H9 (cell line): Measurements from ENCODE around the gene IL20. TPM values are rescaled to one million over a fixed set of nuclear protein-coding genes. Genes with fewer than 3 reads are reported as not detected.

Experiments
- DNase-seq: peaks from one replicate; pipeline ENCODE4 v3.0.0-alpha.2; 2017
- H2AFZ ChIP-seq: one replicate; pipeline ENCODE4 v1.6.1; 2013; ENCODE audit warnings: mild to moderate bottlenecking, low read length, control low read depth, moderate library complexity
- H2AK5ac ChIP-seq: 2 replicates; pipeline ENCODE4 v1.6.1; 2013; ENCODE audit warnings: low read length, control low read depth, mixed read lengths; ENCODE audit not compliant: insufficient read length
- H2BK120ac ChIP-seq: one replicate; pipeline ENCODE4 v1.6.1; 2013; ENCODE audit warnings: low read depth, mild to moderate bottlenecking, low read length, control low read depth, inconsistent platforms; ENCODE audit not compliant: poor library complexity, severe bottlenecking
- H2BK12ac ChIP-seq: 2 replicates; pipeline ENCODE4 v1.6.1; 2013; ENCODE audit warnings: low read length, control low read depth, mixed read lengths, low read depth; ENCODE audit not compliant: insufficient read length
- H2BK15ac ChIP-seq: 2 replicates; pipeline ENCODE4 v1.6.1; 2013; ENCODE audit warnings: low read depth, low read length, control low read depth
- H2BK20ac ChIP-seq: one replicate; pipeline ENCODE4 v1.6.1; 2013; ENCODE audit warnings: low read depth, mild to moderate bottlenecking, low read length, control low read depth, inconsistent platforms; ENCODE audit not compliant: poor library complexity, severe bottlenecking
- H2BK5ac ChIP-seq: 2 replicates; pipeline ENCODE4 v1.6.1; 2013; ENCODE audit warnings: low read length, control low read depth, mixed read lengths; ENCODE audit not compliant: insufficient read length
- H3K14ac ChIP-seq: 2 replicates; pipeline ENCODE4 v1.6.1; 2013; ENCODE audit warnings: low read length, control low read depth; ENCODE audit not compliant: insufficient read depth
- H3K18ac ChIP-seq: 2 replicates; pipeline ENCODE4 v1.6.1; 2013; ENCODE audit warnings: low read depth, mild to moderate bottlenecking, mixed read lengths, low read length, control low read depth; ENCODE audit not compliant: insufficient read length
- H3K23ac ChIP-seq: 2 replicates; pipeline ENCODE4 v1.6.1; 2013; ENCODE audit warnings: low read length, control low read depth, mixed read lengths, low read depth; ENCODE audit not compliant: insufficient read length
- H3K23me2 ChIP-seq: 2 replicates; pipeline ENCODE4 v1.6.1; 2013; ENCODE audit warnings: low read depth, mild to moderate bottlenecking, mixed read lengths, low read length, control low read depth; ENCODE audit not compliant: insufficient read length, poor library complexity, severe bottlenecking
- H3K27ac ChIP-seq: 2 replicates; pipeline ENCODE4 v1.5.1; 2013; ENCODE audit warnings: low read length, control low read depth, mixed read lengths, low read depth; ENCODE audit not compliant: insufficient read length
- H3K27me3 ChIP-seq: 2 replicates; pipeline ENCODE4 v1.6.1; 2013; ENCODE audit warnings: low read length, control low read depth, inconsistent platforms; ENCODE audit not compliant: insufficient read depth
- H3K4ac ChIP-seq: 2 replicates; pipeline ENCODE4 v1.6.1; 2013; ENCODE audit warnings: low read depth, mild to moderate bottlenecking, control low read depth, inconsistent platforms, low read length, moderate library complexity
- H3K4me1 ChIP-seq: 2 replicates; pipeline ENCODE4 v1.6.1; 2013; ENCODE audit warnings: low read length, control low read depth, inconsistent platforms; ENCODE audit not compliant: insufficient read depth
- H3K4me2 ChIP-seq: 2 replicates; pipeline ENCODE4 v1.6.1; 2013; ENCODE audit warnings: low read length, control low read depth, mixed read lengths; ENCODE audit not compliant: insufficient read length, insufficient read depth
- H3K56ac ChIP-seq: 2 replicates; pipeline ENCODE4 v1.6.1; 2013; ENCODE audit warnings: low read depth, mild to moderate bottlenecking, mixed read lengths, low read length, control low read depth; ENCODE audit not compliant: insufficient read length
- H3K79me1 ChIP-seq: 2 replicates; pipeline ENCODE4 v1.6.1; 2013; ENCODE audit warnings: low read depth, mild to moderate bottlenecking, moderate library complexity, low read length, control low read depth, inconsistent platforms; ENCODE audit not compliant: insufficient read depth, poor library complexity, severe bottlenecking
- H3K79me2 ChIP-seq: 2 replicates; pipeline ENCODE4 v1.6.1; 2013; ENCODE audit warnings: low read length, control low read depth, inconsistent platforms; ENCODE audit not compliant: insufficient read depth
- H3K9ac ChIP-seq: 2 replicates; pipeline ENCODE4 v1.6.1; 2013; ENCODE audit warnings: low read length, control low read depth, mixed read lengths; ENCODE audit not compliant: insufficient read length; ENCODE audit errors: extremely low read depth
- H3K9me3 ChIP-seq: one replicate; pipeline ENCODE4 v1.6.1; 2013; ENCODE audit warnings: low read depth, low read length, inconsistent platforms; ENCODE audit not compliant: control insufficient read depth
- H3T11ph ChIP-seq: one replicate; pipeline ENCODE4 v1.6.1; 2013; ENCODE audit warnings: mild to moderate bottlenecking, low read length, control low read depth, inconsistent platforms
- H4K20me1 ChIP-seq: one replicate; pipeline ENCODE4 v1.6.1; 2013; ENCODE audit not compliant: control insufficient read depth, insufficient read length, insufficient read depth
- H4K5ac ChIP-seq: 2 replicates; pipeline ENCODE4 v1.6.1; 2013; ENCODE audit warnings: low read depth, mild to moderate bottlenecking, mixed read lengths, low read length, control low read depth; ENCODE audit not compliant: insufficient read length
- H4K8ac ChIP-seq: replicated peaks from 2 replicates; pipeline ENCODE4 v1.6.1; 2013; ENCODE audit warnings: low read length, control low read depth, mixed read lengths, low read depth; ENCODE audit not compliant: insufficient read length
- H4K91ac ChIP-seq: 2 replicates; pipeline ENCODE4 v1.6.1; 2013; ENCODE audit warnings: low read depth, mild to moderate bottlenecking, moderate library complexity, mixed read lengths, low read length, control low read depth; ENCODE audit not compliant: insufficient read length
- H3K27ac Mint-ChIP-seq, 3 experiments: 2 replicates in 2 of 3; 3 replicates in 1 of 3; pipeline ENCODE4 v1.8.0; 2020 to 2021; ENCODE audit warnings: mixed read lengths in 3 of 3, mild to moderate bottlenecking in 1 of 3, moderate library complexity in 1 of 3
- H3K27me3 Mint-ChIP-seq: 2 replicates; pipeline ENCODE4 v1.8.0; 2021; ENCODE audit warnings: low read depth, mild to moderate bottlenecking, moderate library complexity, mixed read lengths
- H3K36me3 Mint-ChIP-seq, 3 experiments: 2 replicates in 2 of 3; 3 replicates in 1 of 3; pipeline ENCODE4 v1.8.0; 2020 to 2021; ENCODE audit warnings: low read depth in 3 of 3, mixed read lengths in 3 of 3; ENCODE audit not compliant: insufficient read depth in 1 of 3
- H3K4me1 Mint-ChIP-seq, 2 experiments: 2 replicates each; pipeline ENCODE4 v1.8.0; 2020; ENCODE audit warnings: mixed read lengths in 2 of 2
- H3K4me3 Mint-ChIP-seq, 2 experiments: 2 replicates in 1 of 2; 3 replicates in 1 of 2; pipeline ENCODE4 v1.8.0; 2020 to 2021; ENCODE audit warnings: mild to moderate bottlenecking in 2 of 2, mixed read lengths in 2 of 2, moderate library complexity in 1 of 2
- H3K9me3 Mint-ChIP-seq, 2 experiments: 2 replicates in 1 of 2; 3 replicates in 1 of 2; pipeline ENCODE4 v1.8.0; 2020; ENCODE audit warnings: mild to moderate bottlenecking in 2 of 2, mixed read lengths in 2 of 2, moderate library complexity in 1 of 2
- CTCF ChIP-seq: fragments of 200-600 bp; sonication (generic); conservative IDR thresholded peaks from 3 replicates; pipeline ENCODE4 v1.8.0; 2021; ENCODE audit warnings: antibody characterized with exemption, mild to moderate bottlenecking
- WGBS: extraction: QIAGEN DNeasy Blood & Tissue Kit; methylation state at CpG from one replicate; pipeline ENCODE4 v1.1.7; 2013; ENCODE audit warnings: missing lambda C conversion rate, low lambda C conversion rate, mixed read lengths; ENCODE audit not compliant: insufficient read length; ENCODE audit errors: extremely low coverage; 5-methylcytosine and 5-hydroxymethylcytosine counted together
- total RNA-seq: library from RNA; stranded (reverse); gene quantifications from 2 replicates; pipeline ENCODE4 v1.2.1, GENCODE V29; 2021

Gene IL20
- total RNA-seq, 1 experiment from 2014 or later: not detected

GRCh38 chr1:206834217-206834616, 31.2 kb upstream of the IL20 start:
- TF ChIP-seq CTCF: no peak
- Histone ChIP-seq H3K79me1 (no peaks in the 10 kb centered on the region), H2BK12ac (no peak overlapping the region), H3K23ac (no peak overlapping the region), H3K9ac (no peak overlapping the region), H2BK5ac (no peak overlapping the region), H4K91ac (no peak overlapping the region), H2AK5ac (no peak overlapping the region), H3K14ac (no peak overlapping the region), H2BK120ac (no peak overlapping the region), H4K5ac (no peak overlapping the region), H3K4ac (no peak overlapping the region), H3K79me2 (no peaks in the 10 kb centered on the region), H3K18ac (no peak overlapping the region), H4K8ac (no peak overlapping the region), H3K27me3 (no peaks in the 10 kb centered on the region), H3K27ac (no peak overlapping the region), H3K23me2 (no peaks in the 10 kb centered on the region), H4K20me1 (no peaks in the 10 kb centered on the region), H3T11ph (no peak overlapping the region), H3K9me3 (no peaks in the 10 kb centered on the region), H2BK15ac (no peak overlapping the region), H3K56ac (no peak overlapping the region), H2BK20ac (no peak overlapping the region), H3K4me2 (no peak overlapping the region), H2AFZ (no peak overlapping the region), H3K4me1 (no peaks in the 10 kb centered on the region)
- H3K9me3 Mint-ChIP-seq: no peaks in the 10 kb centered on the region
- H3K4me3 Mint-ChIP-seq: no peak overlapping the region
- 100% methylated on average over 1 of the region's 6 CpGs for WGBS
- H3K27ac Mint-ChIP-seq: no peak overlapping the region
- no peaks in the 10 kb centered on the region for H3K36me3 Mint-ChIP-seq
- no peaks in the 10 kb centered on the region for H3K4me1 Mint-ChIP-seq
- DNase-seq: no peak
- peaks cover 4% of the 10 kb centered on the region for H3K27me3 Mint-ChIP-seq
